Fibroblast of skin of right biceps (primary cell): Measurements from ENCODE around the gene FZD2.
"Not testable (repeated sequence)": the region's sequence is repeated elsewhere in the genome, so short reads cannot be mapped to it uniquely, and the experiment has no call there.

Experiments
- DNase-seq: peaks from one replicate; pipeline ENCODE4 v3.0.0-alpha.2; 2013

FZD2 gene

GRCh38 chr17:44556832-44557606 is at the start of gene FZD2:
TSS of gene FZD2 (plus strand) at chr17:44557484. CDS start at chr17:44557689, 205 bp downstream.
- peak; percentile 100 for DNase-seq

- peak; percentile 46 for DNase-seq
These were observed 45.8 kb upstream of the FZD2 start for GRCh38 chr17:44511241-44512134.

GRCh38 chr17:44518032-44518431 is 39.3 kb upstream of the FZD2 start:
- peak; percentile 62 for DNase-seq

- DNase-seq: peak; percentile 57
These were observed 34.2 kb upstream of the FZD2 start for GRCh38 chr17:44522883-44523671.

- no peak for DNase-seq
These were observed 33.7 kb upstream of the FZD2 start for GRCh38 chr17:44523672-44523972.

GRCh38 chr17:44527102-44527501 is 30.2 kb upstream of the FZD2 start:
- DNase-seq: no peak

GRCh38 chr17:44527954-44528353 is 29.3 kb upstream of the FZD2 start:
- no peak for DNase-seq

- DNase-seq: no peak
These were observed 27.4 kb upstream of the FZD2 start for GRCh38 chr17:44529864-44530263.

GRCh38 chr17:44530896-44531418 is 26.3 kb upstream of the FZD2 start:
- no peak for DNase-seq

- DNase-seq: peak; percentile 92
These were observed 23.6 kb upstream of the FZD2 start for GRCh38 chr17:44533533-44534246.

GRCh38 chr17:44536090-44536953 is 21.0 kb upstream of the FZD2 start:
- DNase-seq: peak; percentile 44

- not testable (repeated sequence) for DNase-seq
These were observed 19.4 kb upstream of the FZD2 start for GRCh38 chr17:44537922-44538321.

- DNase-seq: no peak
These were observed 17.6 kb upstream of the FZD2 start for GRCh38 chr17:44539673-44540072.

- DNase-seq: no peak
These were observed 16.8 kb upstream of the FZD2 start for GRCh38 chr17:44540246-44541084.

- peak; percentile 46 for DNase-seq
These were observed 15.3 kb upstream of the FZD2 start for GRCh38 chr17:44541884-44542581.

GRCh38 chr17:44543213-44543904 is 13.9 kb upstream of the FZD2 start:
- DNase-seq: peak; percentile 98

GRCh38 chr17:44543905-44544523 is 13.3 kb upstream of the FZD2 start:
- no peak for DNase-seq
